Measurements from ENCODE around the gene PDE8A. TPM values are rescaled to one million over a fixed set of nuclear protein-coding genes. Genes with fewer than 3 reads are reported as not detected.

Gene PDE8A
- total and polyA plus RNA-seq, 2 donors (not counting 1 experiment from before 2014, with no cell fraction given): 17.4 to 51.1 TPM

DNA sequence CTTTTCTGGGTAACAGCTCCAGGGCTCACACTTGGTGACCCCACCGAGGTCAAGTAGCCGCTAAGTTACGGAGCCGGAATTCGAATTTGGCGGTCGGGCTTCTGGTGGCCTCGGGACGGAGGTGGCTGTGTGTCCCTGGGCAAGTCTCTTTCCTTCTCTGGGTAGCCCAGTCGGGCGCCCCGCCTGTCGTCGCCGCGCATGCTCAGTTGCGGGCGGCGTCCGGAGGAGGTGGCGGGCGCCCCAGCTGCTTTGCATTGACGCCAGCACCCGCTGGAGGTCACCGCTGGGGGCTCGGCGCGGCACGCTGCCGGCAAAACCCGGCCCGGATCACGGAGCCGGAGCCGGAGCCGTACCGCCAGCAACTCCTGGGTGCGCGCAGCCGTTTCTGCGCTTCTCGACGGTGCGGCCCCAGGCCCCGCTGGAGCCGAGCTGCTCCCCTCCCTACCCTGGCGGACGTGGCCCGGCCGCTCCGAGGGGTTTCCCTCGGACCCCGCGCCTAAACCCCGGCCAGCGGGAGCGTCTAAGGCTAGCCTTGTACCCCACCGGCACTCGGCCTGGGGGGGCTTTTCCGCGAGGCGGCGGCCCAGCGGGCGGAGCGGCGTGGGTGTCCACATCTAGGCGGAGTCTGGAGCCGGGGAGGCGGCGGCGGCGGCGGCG, 474 bp upstream of the PDE8A start:
- Mint-ChIP-seq H3K4me3 (peak overlapping the region; percentile 96), H3K9me3 (ENCODE audit: insufficient read depth) (no peaks in the 10 kb centered on the region), H3K27me3 (no peaks in the 10 kb centered on the region), H3K4me1 (peaks cover 41% of the 10 kb centered on the region), H3K27ac (peak overlapping the region; percentile 97)
- Histone ChIP-seq H2AFZ (ENCODE audit: insufficient read depth, low read depth, low read length, poor library complexity, severe bottlenecking) (peak overlapping the region; percentile 87), H3K79me2 (ENCODE audit: control insufficient read depth, insufficient read depth, low read length) (peaks cover 36% of the 10 kb centered on the region), H3K36me3 (replicated peaks in 1 of 2; ENCODE audit: control extremely low read depth in 1 of 2, control insufficient read depth in 1 of 2, extremely low read depth in 1 of 2, insufficient read depth in 2 of 2, low read length in 1 of 2) (no peaks in the 10 kb centered on the region), H3K9me3 (ENCODE audit: control extremely low read depth in 1 of 3, control insufficient read depth in 2 of 3, insufficient read depth in 1 of 3, low read length in 2 of 3) (no peaks in the 10 kb centered on the region), H3K4me1 (ENCODE audit: control insufficient read depth in 2 of 2, insufficient read depth in 2 of 2, low read length in 2 of 2) (peaks cover 21 to 22% of the 10 kb centered on the region in 2 donors), H3K9ac (ENCODE audit: low read length) (peak overlapping the region; percentile 74), H3K27me3 (replicated peaks in 1 of 4; ENCODE audit: control extremely low read depth in 1 of 4, control insufficient read depth in 3 of 4, insufficient read depth in 4 of 4, low read length in 3 of 4) (no peaks in the 10 kb centered on the region), H3K4me2 (replicated peaks; ENCODE audit: low read depth, low read length, poor library complexity, severe bottlenecking) (peak overlapping the region; percentile 86), H4K20me1 (ENCODE audit: control insufficient read depth, insufficient read depth, low read length, poor library complexity, severe bottlenecking) (no peaks in the 10 kb centered on the region), H3K27ac (ENCODE audit: low read length in 2 of 2) (peak overlapping the region; percentile 97), H3K4me3 (ENCODE audit: control extremely low read depth in 1 of 5, extremely low read depth in 1 of 5, insufficient read depth in 1 of 5, low read depth in 2 of 5, low read length in 4 of 5) (peak overlapping the region; percentile 66 to 97 (median 79))
- peak; percentile 72 for ATAC-seq (ENCODE audit: low read depth)
- ChIA-PET CTCF (interaction anchor here (0.6 to 3.4 kb wide), 9 partner anchors 16 to 410 kb away, joined by 3 to 15 read pairs (median 3); no protein-coding TSS in a partner anchor), POLR2A (interaction anchor here (0.5 to 1.3 kb wide), 8 partner anchors 33 to 410 kb away, joined by 3 to 7 read pairs (median 4); partner anchors contain the start of gene WDR73)
- peak; percentile 98 for DNase-seq
- TF ChIP-seq, protein P1, sequence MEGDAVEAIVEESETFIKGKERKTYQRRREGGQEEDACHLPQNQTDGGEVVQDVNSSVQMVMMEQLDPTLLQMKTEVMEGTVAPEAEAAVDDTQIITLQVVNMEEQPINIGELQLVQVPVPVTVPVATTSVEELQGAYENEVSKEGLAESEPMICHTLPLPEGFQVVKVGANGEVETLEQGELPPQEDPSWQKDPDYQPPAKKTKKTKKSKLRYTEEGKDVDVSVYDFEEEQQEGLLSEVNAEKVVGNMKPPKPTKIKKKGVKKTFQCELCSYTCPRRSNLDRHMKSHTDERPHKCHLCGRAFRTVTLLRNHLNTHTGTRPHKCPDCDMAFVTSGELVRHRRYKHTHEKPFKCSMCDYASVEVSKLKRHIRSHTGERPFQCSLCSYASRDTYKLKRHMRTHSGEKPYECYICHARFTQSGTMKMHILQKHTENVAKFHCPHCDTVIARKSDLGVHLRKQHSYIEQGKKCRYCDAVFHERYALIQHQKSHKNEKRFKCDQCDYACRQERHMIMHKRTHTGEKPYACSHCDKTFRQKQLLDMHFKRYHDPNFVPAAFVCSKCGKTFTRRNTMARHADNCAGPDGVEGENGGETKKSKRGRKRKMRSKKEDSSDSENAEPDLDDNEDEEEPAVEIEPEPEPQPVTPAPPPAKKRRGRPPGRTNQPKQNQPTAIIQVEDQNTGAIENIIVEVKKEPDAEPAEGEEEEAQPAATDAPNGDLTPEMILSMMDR (IDR thresholded peaks at IDR 0.05): no peak
- no peak for TF ChIP-seq EZH2 (IDR thresholded peaks at IDR 0.05; ENCODE audit: borderline replicate concordance, insufficient read depth, low read depth, low read length, poor library complexity, severe bottlenecking)
- intact Hi-C loops (cut with micrococcal nuclease): loop anchor here (2.0 to 10.0 kb wide), 7 partner anchors 30 to 726 kb away; partner anchors contain the start of genes SEC11A and ZNF592
- under 1% methylated on average over 73 of the region's 75 CpGs for WGBS (ENCODE audit: insufficient coverage)

All from B cell (primary cell).